ENCODE results near the gene ADGRV1.
"Not testable (repeated sequence)": the region's sequence is repeated elsewhere in the genome, so short reads cannot be mapped to it uniquely, and the experiment has no call there.

DNA sequence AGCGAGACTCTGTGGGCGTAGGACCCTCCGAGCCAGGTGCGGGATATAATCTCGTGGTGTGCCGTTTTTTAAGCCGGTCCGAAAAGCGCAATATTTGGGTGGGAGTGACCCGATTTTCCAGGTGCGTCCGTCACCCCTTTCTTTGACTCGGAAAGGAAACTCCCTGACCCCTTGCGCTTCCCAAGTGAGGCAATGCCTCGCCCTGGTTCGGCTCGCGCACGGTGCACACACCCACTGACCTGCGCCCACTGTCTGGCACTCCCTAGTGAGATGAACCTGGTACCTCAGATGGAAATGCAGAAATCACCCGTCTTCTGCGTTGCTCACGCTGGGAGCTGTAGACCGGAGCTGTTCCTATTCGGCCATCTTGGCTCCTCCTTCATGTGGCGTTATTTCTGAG lies 263.5 kb downstream of the ADGRV1 start:
- TF ChIP-seq, protein P1, sequence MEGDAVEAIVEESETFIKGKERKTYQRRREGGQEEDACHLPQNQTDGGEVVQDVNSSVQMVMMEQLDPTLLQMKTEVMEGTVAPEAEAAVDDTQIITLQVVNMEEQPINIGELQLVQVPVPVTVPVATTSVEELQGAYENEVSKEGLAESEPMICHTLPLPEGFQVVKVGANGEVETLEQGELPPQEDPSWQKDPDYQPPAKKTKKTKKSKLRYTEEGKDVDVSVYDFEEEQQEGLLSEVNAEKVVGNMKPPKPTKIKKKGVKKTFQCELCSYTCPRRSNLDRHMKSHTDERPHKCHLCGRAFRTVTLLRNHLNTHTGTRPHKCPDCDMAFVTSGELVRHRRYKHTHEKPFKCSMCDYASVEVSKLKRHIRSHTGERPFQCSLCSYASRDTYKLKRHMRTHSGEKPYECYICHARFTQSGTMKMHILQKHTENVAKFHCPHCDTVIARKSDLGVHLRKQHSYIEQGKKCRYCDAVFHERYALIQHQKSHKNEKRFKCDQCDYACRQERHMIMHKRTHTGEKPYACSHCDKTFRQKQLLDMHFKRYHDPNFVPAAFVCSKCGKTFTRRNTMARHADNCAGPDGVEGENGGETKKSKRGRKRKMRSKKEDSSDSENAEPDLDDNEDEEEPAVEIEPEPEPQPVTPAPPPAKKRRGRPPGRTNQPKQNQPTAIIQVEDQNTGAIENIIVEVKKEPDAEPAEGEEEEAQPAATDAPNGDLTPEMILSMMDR (IDR thresholded peaks at IDR 0.05): not testable (repeated sequence)
- TF ChIP-seq EP300 (IDR thresholded peaks at IDR 0.05): not testable (repeated sequence)

Measured in tibial nerve (tissue), 4 donors.